PC-3 (cell line): ENCODE results near the gene HOXA2. TPM values are rescaled to one million over a fixed set of nuclear protein-coding genes. Genes with fewer than 3 reads are reported as not detected.

Source experiments
- ATAC-seq: fragments of 200-7000 bp; cut with Tn5 transposase; 2 replicates; pipeline ENCODE4 v1.9.1; 2020; ENCODE audit warnings: mild to moderate bottlenecking, moderate library complexity
- BruUV-seq: library from RNA; stranded (reverse); fragments of 400-500 nt; replicated peaks from 2 replicates; lab custom pipeline; 2021; lab: Mats Ljungman, UMichigan
- CTCF ChIA-PET: fragments of 300-600 bp; sonication (Branson Sonifier 250); formaldehyde crosslinking; loops from one replicate; lab custom pipeline; 2022; ENCODE audit warnings: antibody characterized with exemption; lab: Charles Lee
- POLR2A ChIA-PET: fragments of 300-600 bp; sonication (Branson Sonifier 250); formaldehyde crosslinking; loops from one replicate; lab custom pipeline; 2022; ENCODE audit warnings: antibody characterized with exemption; ENCODE audit not compliant: unreplicated experiment; lab: Charles Lee
- DNase-seq: peaks from one replicate; pipeline ENCODE4 v3.0.0-alpha.2; 2015
- H2AFZ ChIP-seq: fragments of 300-600 bp; sonication (generic); 2 replicates; pipeline ENCODE4 v1.6.0; 2016; ENCODE audit warnings: antibody characterized with exemption, low read length
- H3F3A ChIP-seq: fragments of 300-600 bp; sonication (generic); one replicate; pipeline ENCODE4 v1.6.0; 2017; ENCODE audit warnings: antibody characterized with exemption, low read length, control low read depth, mild to moderate bottlenecking; ENCODE audit not compliant: unreplicated experiment
- H3K27ac ChIP-seq: fragments of 300-600 bp; sonication (generic); 2 replicates; pipeline ENCODE4 v1.5.1; 2016; ENCODE audit warnings: mild to moderate bottlenecking, low read length
- H3K27me3 ChIP-seq: fragments of 300-600 bp; sonication (generic); 2 replicates; pipeline ENCODE4 v1.6.1; 2016; ENCODE audit warnings: low read length, mixed read lengths
- H3K36me3 ChIP-seq: fragments of 300-600 bp; sonication (generic); 2 replicates; pipeline ENCODE4 v1.6.1; 2016; ENCODE audit warnings: low read depth, mixed run types, low read length, mixed read lengths
- H3K4me1 ChIP-seq: fragments of 300-600 bp; sonication (generic); 2 replicates; pipeline ENCODE4 v1.5.1; 2016; ENCODE audit warnings: low read length; ENCODE audit not compliant: insufficient read depth
- H3K4me2 ChIP-seq: fragments of 300-600 bp; sonication (generic); 2 replicates; pipeline ENCODE4 v1.6.0; 2016; ENCODE audit warnings: low read length
- H3K4me3 ChIP-seq: fragments of 300-600 bp; sonication (generic); 2 replicates; pipeline ENCODE4 v1.5.1; 2016; ENCODE audit warnings: mild to moderate bottlenecking, low read length, mixed read lengths
- H3K79me2 ChIP-seq: fragments of 300-600 bp; sonication (generic); 2 replicates; pipeline ENCODE4 v1.6.1; 2017; ENCODE audit warnings: low read length, mixed read lengths
- H3K9ac ChIP-seq: fragments of 300-600 bp; sonication (generic); 2 replicates; pipeline ENCODE4 v1.6.0; 2016; ENCODE audit warnings: mild to moderate bottlenecking, low read length
- H3K9me2 ChIP-seq: fragments of 300-600 bp; sonication (generic); replicated peaks from 2 replicates; pipeline ENCODE4 v1.6.1; 2016; ENCODE audit warnings: mixed run types, low read length, mixed read lengths
- H3K9me3 ChIP-seq: fragments of 300-600 bp; sonication (generic); 2 replicates; pipeline ENCODE4 v1.6.1; 2016; ENCODE audit warnings: low read length, mixed read lengths
- H4K20me1 ChIP-seq: fragments of 300-600 bp; sonication (generic); 2 replicates; pipeline ENCODE4 v1.6.1; 2016; ENCODE audit warnings: low read length, mixed read lengths
- CTCF ChIP-seq: fragments of 300-600 bp; sonication (generic); conservative IDR thresholded peaks from 2 replicates; pipeline ENCODE4 v1.5.1; 2017; ENCODE audit warnings: antibody characterized with exemption, low read depth, mild to moderate bottlenecking, low read length
- EZH2 ChIP-seq: fragments of 300-600 bp; sonication (generic); IDR thresholded peaks from one replicate; pipeline ENCODE4 v1.6.1; 2017; ENCODE audit warnings: antibody characterized with exemption, mild to moderate bottlenecking, low read length; ENCODE audit not compliant: unreplicated experiment
- EZH2phosphoT487 ChIP-seq: fragments of 300-600 bp; sonication (generic); IDR thresholded peaks from 2 replicates; pipeline ENCODE4 v1.6.1; 2018; ENCODE audit warnings: mild to moderate bottlenecking, antibody characterized with exemption, low read length, borderline replicate concordance
- intact Hi-C: fragments of 100-400 bp; cut with micrococcal nuclease; formaldehyde crosslinking; loops from 2 replicates; pipeline ENCODE4 v1.9.0; 2023
- total RNA-seq: library from RNA; depleted of rRNA; stranded (reverse); fragments of >200 nt; gene quantifications from 2 replicates; pipeline ENCODE4 v1.2.3, GENCODE V29; 2014

The HOXA2 gene
- total RNA-seq, 1 experiment from 2014 or later, result 0.07 TPM

GRCh38 chr7:27132978-27133377, 30.5 kb upstream of the HOXA2 start:
- BruUV-seq, result no TSS peak
- DNase-seq (no peak), ATAC-seq (no peak)
- intact Hi-C loops, result no loop called here
- TF ChIP-seq EZH2phosphoT487, result no peak
- no peak for TF ChIP-seq EZH2
- no peak for TF ChIP-seq CTCF
- ChIA-PET CTCF (no interaction called here), POLR2A (interaction anchor here (0.6 kb wide), 1 partner anchor 22 kb away, joined by 6 read pairs; no protein-coding TSS in a partner anchor)
- Histone ChIP-seq H3K4me2 (no peak overlapping the region), H3F3A (no peaks in the 10 kb centered on the region), H4K20me1 (no peaks in the 10 kb centered on the region), H3K4me1 (peaks cover 47% of the 10 kb centered on the region), H3K9ac (no peak overlapping the region), H3K4me3 (no peak overlapping the region), H3K9me2 (no peaks in the 10 kb centered on the region), H3K36me3 (no peaks in the 10 kb centered on the region), H3K27me3 (no peaks in the 10 kb centered on the region), H3K27ac (0 out of 2 replicates have a peak overlapping the region, but pooled peaks have one; percentile 87), H2AFZ (no peak overlapping the region), H3K9me3 (no peaks in the 10 kb centered on the region), H3K79me2 (peaks cover 40% of the 10 kb centered on the region)

- Histone ChIP-seq H3K4me3 (no peak overlapping the region), H4K20me1 (no peaks in the 10 kb centered on the region), H3K27ac (no peak overlapping the region), H2AFZ (no peak overlapping the region), H3K9me2 (no peaks in the 10 kb centered on the region), H3K9ac (no peak overlapping the region), H3F3A (no peaks in the 10 kb centered on the region), H3K9me3 (no peaks in the 10 kb centered on the region), H3K36me3 (no peaks in the 10 kb centered on the region), H3K79me2 (peaks cover 40% of the 10 kb centered on the region), H3K4me1 (peaks cover 48% of the 10 kb centered on the region), H3K27me3 (no peaks in the 10 kb centered on the region), H3K4me2 (no peak overlapping the region)
- no TSS peak for BruUV-seq
- POLR2A ChIA-PET, result interaction anchor here (0.6 kb wide), 2 partner anchors 17 to 21 kb away, joined by 3 to 6 read pairs; no protein-coding TSS in a partner anchor
- ATAC-seq, result no peak
- DNase-seq, result no peak
- intact Hi-C loops, result no loop called here
- CTCF ChIA-PET, result no interaction called here
- TF ChIP-seq EZH2 (no peak), CTCF (no peak), EZH2phosphoT487 (no peak)
These were observed 29.7 kb upstream of the HOXA2 start for GRCh38 chr7:27132214-27132613.

GRCh38 chr7:27131390-27131819, 28.9 kb upstream of the HOXA2 start:
- Histone ChIP-seq H3K27me3 (no peaks in the 10 kb centered on the region), H3K27ac (peak overlapping the region; percentile 56), H3K9me2 (no peaks in the 10 kb centered on the region), H3K4me1 (peaks cover 48% of the 10 kb centered on the region), H3K36me3 (no peaks in the 10 kb centered on the region), H3F3A (no peaks in the 10 kb centered on the region), H3K4me3 (peak overlapping the region; percentile 77), H2AFZ (peak overlapping the region; percentile 81), H4K20me1 (no peaks in the 10 kb centered on the region), H3K79me2 (peaks cover 40% of the 10 kb centered on the region), H3K9ac (peak overlapping the region; percentile 80), H3K9me3 (no peaks in the 10 kb centered on the region), H3K4me2 (peak overlapping the region; percentile 85)
- ChIA-PET POLR2A (interaction anchor here (0.5 to 0.6 kb wide), 3 partner anchors 9 to 234 kb away, joined by 3 read pairs; no protein-coding TSS in a partner anchor), CTCF (interaction anchor here (0.7 to 1.0 kb wide), 2 partner anchors 17 to 445 kb away, joined by 3 to 7 read pairs; no protein-coding TSS in a partner anchor)
- intact Hi-C loops, result no loop called here
- DNase-seq (no peak), ATAC-seq (no peak)
- TF ChIP-seq CTCF (no peak), EZH2phosphoT487 (no peak), EZH2 (no peak)
- BruUV-seq, result no TSS peak
